ENCODE results near the gene WFDC5.
A peak's percentile ranks its signal among the peaks of the same experiment; 100 is the strongest.

Gene WFDC5

GRCh38 chr20:45101333-45101850 is 13.6 kb downstream of the WFDC5 start:
- Histone ChIP-seq H3K9ac (ENCODE audit: low read length in 2 of 2) (no peak overlapping the region), H3K27me3 (ENCODE audit: control insufficient read depth in 1 of 2, insufficient read depth in 2 of 2, low read length in 2 of 2) (peaks cover 40 to 46% of the 10 kb centered on the region in 2 donors), H3K9me3 (ENCODE audit: control insufficient read depth in 2 of 2, low read length in 2 of 2) (no peaks in the 10 kb centered on the region), H3K4me3 (ENCODE audit: low read length in 2 of 2) (no peak overlapping the region), H3K36me3 (ENCODE audit: control insufficient read depth in 2 of 2, insufficient read depth in 2 of 2, low read length in 2 of 2) (no peaks in the 10 kb centered on the region), H3K27ac (ENCODE audit: low read length) (no peak overlapping the region), H3K4me1 (ENCODE audit: control insufficient read depth, insufficient read depth, low read length) (peaks cover 8% of the 10 kb centered on the region)

GRCh38 chr20:45100563-45101245 is 14.3 kb downstream of the WFDC5 start, which contains the start of gene KCNS1:
KCNS1 (minus strand) TSS chr20:45101127; CDS start chr20:45099236, 1,891 bp downstream.
- Histone ChIP-seq H3K9me3 (ENCODE audit: control insufficient read depth in 2 of 2, low read length in 2 of 2) (no peaks in the 10 kb centered on the region), H3K4me3 (ENCODE audit: low read length in 2 of 2) (no peak within 1 kb of the TSS), H3K9ac (ENCODE audit: low read length in 2 of 2) (no peak within 1 kb of the TSS), H3K4me1 (ENCODE audit: control insufficient read depth, insufficient read depth, low read length) (peaks cover 8% of the 10 kb centered on the region), H3K27ac (ENCODE audit: low read length) (no peak within 1 kb of the TSS), H3K27me3 (ENCODE audit: control insufficient read depth in 1 of 2, insufficient read depth in 2 of 2, low read length in 2 of 2) (peaks cover 45 to 51% of the 10 kb centered on the region in 2 donors), H3K36me3 (ENCODE audit: control insufficient read depth in 2 of 2, insufficient read depth in 2 of 2, low read length in 2 of 2) (no peaks in the 10 kb centered on the region)

GRCh38 chr20:45098103-45098773 is 16.7 kb downstream of the WFDC5 start:
- no peaks in the 10 kb centered on the region for H3K9me3 ChIP-seq (ENCODE audit: control insufficient read depth in 2 of 2, low read length in 2 of 2)
- peaks cover 8% of the 10 kb centered on the region for H3K4me1 ChIP-seq (ENCODE audit: control insufficient read depth, insufficient read depth, low read length)
- H3K36me3 ChIP-seq (ENCODE audit: control insufficient read depth in 2 of 2, insufficient read depth in 2 of 2, low read length in 2 of 2), result no peaks in the 10 kb centered on the region
- no peak overlapping the region for H3K27ac ChIP-seq (ENCODE audit: low read length)
- H3K27me3 ChIP-seq (ENCODE audit: control insufficient read depth in 1 of 2, insufficient read depth in 2 of 2, low read length in 2 of 2), result peaks cover 45 to 51% of the 10 kb centered on the region in 2 donors
- H3K9ac ChIP-seq (ENCODE audit: low read length in 2 of 2), result no peak overlapping the region
- H3K4me3 ChIP-seq (ENCODE audit: low read length in 2 of 2), result peak overlapping the region in 1 of 2 donors; percentile 29

- H3K36me3 ChIP-seq (ENCODE audit: control insufficient read depth in 2 of 2, insufficient read depth in 2 of 2, low read length in 2 of 2), result no peaks in the 10 kb centered on the region
- H3K27ac ChIP-seq (ENCODE audit: low read length), result no peak overlapping the region
- H3K27me3 ChIP-seq (ENCODE audit: control insufficient read depth in 1 of 2, insufficient read depth in 2 of 2, low read length in 2 of 2), result peaks cover 45 to 51% of the 10 kb centered on the region in 2 donors
- peaks cover 8% of the 10 kb centered on the region for H3K4me1 ChIP-seq (ENCODE audit: control insufficient read depth, insufficient read depth, low read length)
- peak overlapping the region in 1 of 2 donors; percentile 29 for H3K4me3 ChIP-seq (ENCODE audit: low read length in 2 of 2)
- H3K9ac ChIP-seq (ENCODE audit: low read length in 2 of 2), result no peak overlapping the region
- no peaks in the 10 kb centered on the region for H3K9me3 ChIP-seq (ENCODE audit: control insufficient read depth in 2 of 2, low read length in 2 of 2)
These were observed 17.4 kb downstream of the WFDC5 start for GRCh38 chr20:45097485-45098102.

GRCh38 chr20:45096781-45097180 is 18.2 kb downstream of the WFDC5 start:
- H3K27me3 ChIP-seq (ENCODE audit: control insufficient read depth in 1 of 2, insufficient read depth in 2 of 2, low read length in 2 of 2), result peaks cover 45 to 51% of the 10 kb centered on the region in 2 donors

GRCh38 chr20:45095805-45096238 is 19.2 kb downstream of the WFDC5 start:
- no peak overlapping the region for H3K9ac ChIP-seq (ENCODE audit: low read length in 2 of 2)
- H3K27ac ChIP-seq (ENCODE audit: low read length), result no peak overlapping the region
- no peaks in the 10 kb centered on the region for H3K9me3 ChIP-seq (ENCODE audit: control insufficient read depth in 2 of 2, low read length in 2 of 2)
- H3K4me1 ChIP-seq (ENCODE audit: control insufficient read depth, insufficient read depth, low read length), result peaks cover 8% of the 10 kb centered on the region
- no peaks in the 10 kb centered on the region for H3K36me3 ChIP-seq (ENCODE audit: control insufficient read depth in 2 of 2, insufficient read depth in 2 of 2, low read length in 2 of 2)
- H3K4me3 ChIP-seq (ENCODE audit: low read length in 2 of 2), result no peak overlapping the region
- H3K27me3 ChIP-seq (ENCODE audit: control insufficient read depth in 1 of 2, insufficient read depth in 2 of 2, low read length in 2 of 2), result peaks cover 39 to 43% of the 10 kb centered on the region in 2 donors

More at GRCh38 chr20:45096781-45097180, 18.2 kb downstream of the WFDC5 start:
- Histone ChIP-seq H3K27ac (ENCODE audit: low read length) (no peak overlapping the region), H3K9ac (ENCODE audit: low read length in 2 of 2) (no peak overlapping the region), H3K36me3 (ENCODE audit: control insufficient read depth in 2 of 2, insufficient read depth in 2 of 2, low read length in 2 of 2) (no peaks in the 10 kb centered on the region), H3K4me1 (ENCODE audit: control insufficient read depth, insufficient read depth, low read length) (peaks cover 8% of the 10 kb centered on the region), H3K9me3 (ENCODE audit: control insufficient read depth in 2 of 2, low read length in 2 of 2) (no peaks in the 10 kb centered on the region), H3K4me3 (ENCODE audit: low read length in 2 of 2) (no peak overlapping the region)

GRCh38 chr20:45094864-45095574 is 20.0 kb downstream of the WFDC5 start:
- Histone ChIP-seq H3K9ac (ENCODE audit: low read length in 2 of 2) (no peak overlapping the region), H3K9me3 (ENCODE audit: control insufficient read depth in 2 of 2, low read length in 2 of 2) (no peaks in the 10 kb centered on the region), H3K36me3 (ENCODE audit: control insufficient read depth in 2 of 2, insufficient read depth in 2 of 2, low read length in 2 of 2) (no peaks in the 10 kb centered on the region), H3K4me1 (ENCODE audit: control insufficient read depth, insufficient read depth, low read length) (peaks cover 8% of the 10 kb centered on the region), H3K27me3 (ENCODE audit: control insufficient read depth in 1 of 2, insufficient read depth in 2 of 2, low read length in 2 of 2) (peaks cover 35% of the 10 kb centered on the region in 2 donors), H3K27ac (ENCODE audit: low read length) (no peak overlapping the region), H3K4me3 (ENCODE audit: low read length in 2 of 2) (no peak overlapping the region)

- no peak overlapping the region for H3K4me3 ChIP-seq (ENCODE audit: low read length in 2 of 2)
- no peak overlapping the region for H3K27ac ChIP-seq (ENCODE audit: low read length)
- H3K27me3 ChIP-seq (ENCODE audit: control insufficient read depth in 1 of 2, insufficient read depth in 2 of 2, low read length in 2 of 2), result peaks cover 28 to 33% of the 10 kb centered on the region in 2 donors
- H3K9me3 ChIP-seq (ENCODE audit: control insufficient read depth in 2 of 2, low read length in 2 of 2), result no peaks in the 10 kb centered on the region
- H3K9ac ChIP-seq (ENCODE audit: low read length in 2 of 2), result no peak overlapping the region
- H3K36me3 ChIP-seq (ENCODE audit: control insufficient read depth in 2 of 2, insufficient read depth in 2 of 2, low read length in 2 of 2), result no peaks in the 10 kb centered on the region
- H3K4me1 ChIP-seq (ENCODE audit: control insufficient read depth, insufficient read depth, low read length), result peaks cover 8% of the 10 kb centered on the region
These were observed 20.8 kb downstream of the WFDC5 start for GRCh38 chr20:45094201-45094600.

GRCh38 chr20:45092898-45093297 is 22.1 kb downstream of the WFDC5 start:
- no peaks in the 10 kb centered on the region for H3K36me3 ChIP-seq (ENCODE audit: control insufficient read depth in 2 of 2, insufficient read depth in 2 of 2, low read length in 2 of 2)
- no peak overlapping the region for H3K9ac ChIP-seq (ENCODE audit: low read length in 2 of 2)
- H3K27ac ChIP-seq (ENCODE audit: low read length), result no peak overlapping the region
- no peak overlapping the region for H3K4me3 ChIP-seq (ENCODE audit: low read length in 2 of 2)
- peaks cover 4% of the 10 kb centered on the region for H3K4me1 ChIP-seq (ENCODE audit: control insufficient read depth, insufficient read depth, low read length)
- H3K9me3 ChIP-seq (ENCODE audit: control insufficient read depth in 2 of 2, low read length in 2 of 2), result no peaks in the 10 kb centered on the region
- peaks cover 16 to 20% of the 10 kb centered on the region in 2 donors for H3K27me3 ChIP-seq (ENCODE audit: control insufficient read depth in 1 of 2, insufficient read depth in 2 of 2, low read length in 2 of 2)

GRCh38 chr20:45091366-45091765 is 23.6 kb downstream of the WFDC5 start:
- no peak overlapping the region for H3K4me3 ChIP-seq (ENCODE audit: low read length in 2 of 2)
- H3K27ac ChIP-seq (ENCODE audit: low read length), result no peak overlapping the region
- H3K27me3 ChIP-seq (ENCODE audit: control insufficient read depth in 1 of 2, insufficient read depth in 2 of 2, low read length in 2 of 2), result peaks cover 4 to 5% of the 10 kb centered on the region in 2 donors
- no peak overlapping the region for H3K9ac ChIP-seq (ENCODE audit: low read length in 2 of 2)
- no peaks in the 10 kb centered on the region for H3K4me1 ChIP-seq (ENCODE audit: control insufficient read depth, insufficient read depth, low read length)
- H3K36me3 ChIP-seq (ENCODE audit: control insufficient read depth in 2 of 2, insufficient read depth in 2 of 2, low read length in 2 of 2), result no peaks in the 10 kb centered on the region
- H3K9me3 ChIP-seq (ENCODE audit: control insufficient read depth in 2 of 2, low read length in 2 of 2), result no peaks in the 10 kb centered on the region
